Aorta (tissue), 5 donors: Measurements from ENCODE around the gene ISOC1. TPM values are rescaled to one million over a fixed set of nuclear protein-coding genes. Genes with fewer than 3 reads are reported as not detected.

ENCODE experiments used
- ATAC-seq: fragments of 200-7000 bp; cut with Tn5 transposase; one replicate; pipeline ENCODE4 v1.9.1; 2022; ENCODE audit warnings: moderate library complexity; ENCODE audit not compliant: low FRiP score
- DNase-seq, 2 donors: peaks; one replicate each; pipeline ENCODE4 v3.0.0-alpha.2; 2020
- H3K27ac ChIP-seq, 2 donors: one replicate each; pipeline ENCODE4 v1.5.1; 2013; ENCODE audit warnings: low read length in 2 of 2, mild to moderate bottlenecking in 2 of 2, moderate library complexity in 2 of 2, control low read depth in 1 of 2, inconsistent platforms in 1 of 2, low read depth in 1 of 2
- H3K27me3 ChIP-seq, 2 donors: one replicate each; pipeline ENCODE4 v1.6.1; 2013; ENCODE audit warnings: control low read depth in 1 of 2, low read length in 1 of 2, mild to moderate bottlenecking in 1 of 2, moderate library complexity in 1 of 2; ENCODE audit not compliant: insufficient read depth in 2 of 2, control insufficient read depth in 1 of 2
- H3K36me3 ChIP-seq, 2 donors: one replicate each; pipeline ENCODE4 v1.6.1; 2013; ENCODE audit warnings: control low read depth in 1 of 2, low read length in 1 of 2, mild to moderate bottlenecking in 1 of 2; ENCODE audit not compliant: insufficient read depth in 2 of 2, control insufficient read depth in 1 of 2
- H3K4me1 ChIP-seq, 2 donors: one replicate each; pipeline ENCODE4 v1.6.1; 2013; ENCODE audit warnings: low read length in 2 of 2, control low read depth in 1 of 2, mild to moderate bottlenecking in 1 of 2, moderate library complexity in 1 of 2; ENCODE audit not compliant: insufficient read depth in 2 of 2, control insufficient read depth in 1 of 2
- H3K4me3 ChIP-seq, 2 donors: one replicate each; pipeline ENCODE4 v1.5.1; 2013; ENCODE audit warnings: low read length in 2 of 2, control low read depth in 1 of 2, mild to moderate bottlenecking in 1 of 2
- H3K9me3 ChIP-seq: one replicate; pipeline ENCODE4 v1.6.1; 2013; ENCODE audit warnings: mild to moderate bottlenecking, low read length; ENCODE audit not compliant: control insufficient read depth
- WGBS, 2 donors: extraction: QIAGEN DNeasy Blood & Tissue Kit; methylation state at CpG; one replicate each; pipeline ENCODE4 v1.1.7; 2013; 5-methylcytosine and 5-hydroxymethylcytosine counted together
- intact Hi-C, 2 donors: fragments of 100-400 bp; cut with DNase I; formaldehyde crosslinking; loops; one replicate each; pipeline versions ENCODE4 v1.14.2 to v1.15.0; 2022
- polyA plus RNA-seq, 2 donors: library from polyadenylated mRNA; stranded (reverse); fragments of 200-250 nt; gene quantifications; one replicate each; pipeline ENCODE4 v1.2.3, GENCODE V29; 2013
- total RNA-seq, 2 donors: library from RNA; stranded (reverse); fragmentation: NEBNext Ultra II Directional; extraction: Animal tissue kit (Norgen Biotek cat#: 25700); gene quantifications; one replicate each; pipeline ENCODE4 v1.2.1, GENCODE V29; 2021
- donor health status: healthy with polysubstance abuse.
- donor health status: Bipolar disorder and iron deficiency.
- donor health status: DM: no; HTN: no; CAD: no.
- donor health status: DM: no; HTN: no; CAD: no.
- donor health status: DM: yes; HTN: yes; CAD: no.

ISOC1 gene
- total and polyA plus RNA-seq, 4 donors, result 10.1 to 16.8 (median 12.7) TPM

GRCh38 chr5:129079496-129079895 is 15.1 kb upstream of the ISOC1 start:
- ATAC-seq (no peak), DNase-seq (no peak)
- Histone ChIP-seq H3K9me3 (no peaks in the 10 kb centered on the region), H3K4me3 (no peak overlapping the region), H3K36me3 (no peaks in the 10 kb centered on the region), H3K27me3 (no peaks in the 10 kb centered on the region), H3K4me1 (peaks cover 2 to 5% of the 10 kb centered on the region in 2 donors), H3K27ac (no peak overlapping the region)
- intact Hi-C loops, result no loop called here

- WGBS, 2 donors, result 95% methylated on average over 7 of the region's 7 CpGs
- Histone ChIP-seq H3K4me1 (peaks cover 2 to 5% of the 10 kb centered on the region in 2 donors), H3K27me3 (no peaks in the 10 kb centered on the region), H3K9me3 (no peaks in the 10 kb centered on the region), H3K27ac (no peak overlapping the region), H3K36me3 (no peaks in the 10 kb centered on the region), H3K4me3 (no peak overlapping the region)
- DNase-seq (no peak), ATAC-seq (no peak)
- intact Hi-C loops, result no loop called here
These were observed 13.8 kb upstream of the ISOC1 start for GRCh38 chr5:129080766-129081165.

- H3K4me3 ChIP-seq, result no peak overlapping the region
- H3K27me3 ChIP-seq, result no peaks in the 10 kb centered on the region
- WGBS, 2 donors, result 89 to 90% methylated on average over 6 of the region's 6 CpGs
- H3K9me3 ChIP-seq, result no peaks in the 10 kb centered on the region
- ATAC-seq (no peak), DNase-seq (no peak)
- peaks cover 2 to 5% of the 10 kb centered on the region in 2 donors for H3K4me1 ChIP-seq
- intact Hi-C loops, result no loop called here
- H3K36me3 ChIP-seq, result no peaks in the 10 kb centered on the region
- no peak overlapping the region for H3K27ac ChIP-seq
These were observed 12.1 kb upstream of the ISOC1 start for GRCh38 chr5:129082225-129083136.

- H3K9me3 ChIP-seq, result no peaks in the 10 kb centered on the region
- no peaks in the 10 kb centered on the region for H3K36me3 ChIP-seq
- ATAC-seq, result peak; percentile 73
- intact Hi-C loops, result no loop called here
- 1% methylated on average over 61 of the region's 61 CpGs for WGBS, 2 donors
- peak overlapping the region in 1 of 2 donors; percentile 9 for H3K27ac ChIP-seq
- H3K4me3 ChIP-seq, result peak overlapping the region; percentile 43 to 63
- H3K4me1 ChIP-seq, result no peaks in the 10 kb centered on the region
- peak; percentile 77 to 89 for DNase-seq
- no peaks in the 10 kb centered on the region for H3K27me3 ChIP-seq
These were observed 663 bp downstream of the ISOC1 start for GRCh38 chr5:129094924-129095899.

GRCh38 chr5:129096382-129096991 is 1.9 kb downstream of the ISOC1 start:
- DNase-seq (no peak), ATAC-seq (no peak)
- 23 to 36% methylated on average over 8 of the region's 8 CpGs for WGBS, 2 donors
- no peak overlapping the region for H3K4me3 ChIP-seq
- intact Hi-C loops, result no loop called here
- H3K9me3 ChIP-seq, result no peaks in the 10 kb centered on the region
- H3K27ac ChIP-seq, result no peak overlapping the region
- no peaks in the 10 kb centered on the region for H3K36me3 ChIP-seq
- no peaks in the 10 kb centered on the region for H3K27me3 ChIP-seq
- H3K4me1 ChIP-seq, result no peaks in the 10 kb centered on the region

- intact Hi-C loops, result no loop called here
- no peak for ATAC-seq
- Histone ChIP-seq H3K4me3 (no peak overlapping the region), H3K4me1 (no peaks in the 10 kb centered on the region), H3K9me3 (no peaks in the 10 kb centered on the region), H3K36me3 (no peaks in the 10 kb centered on the region), H3K27me3 (no peaks in the 10 kb centered on the region), H3K27ac (no peak overlapping the region)
- DNase-seq, result no peak
- WGBS, 2 donors, result 46 to 59% methylated on average over 11 of the region's 11 CpGs
These were observed 3.1 kb downstream of the ISOC1 start for GRCh38 chr5:129097498-129098296.

GRCh38 chr5:129098488-129099183 is 4.1 kb downstream of the ISOC1 start:
- intact Hi-C loops, result no loop called here
- DNase-seq, result no peak

More at GRCh38 chr5:129098488-129099183, 4.1 kb downstream of the ISOC1 start:
- no peaks in the 10 kb centered on the region for H3K27me3 ChIP-seq
- 28 to 41% methylated on average over 3 of the region's 3 CpGs for WGBS, 2 donors
- H3K36me3 ChIP-seq, result no peaks in the 10 kb centered on the region
- no peak overlapping the region for H3K27ac ChIP-seq
- H3K9me3 ChIP-seq, result no peaks in the 10 kb centered on the region
- no peak overlapping the region for H3K4me3 ChIP-seq
- no peaks in the 10 kb centered on the region for H3K4me1 ChIP-seq
- no peak for ATAC-seq
